ENCODE data around the gene MXRA7.

- TF ChIP-seq TEAD4 (IDR thresholded peaks at IDR 0.05; ENCODE audit: borderline replicate concordance, insufficient read depth) = no peak
- no peak for TF ChIP-seq EP300 (IDR thresholded peaks at IDR 0.05; ENCODE audit: borderline replicate concordance in 1 of 2, low read depth in 1 of 2, low read length in 1 of 2)
- TF ChIP-seq TAF1 (IDR thresholded peaks at IDR 0.05; ENCODE audit: borderline replicate concordance, low read depth, low read length) = no peak
- TF ChIP-seq NFIC (IDR thresholded peaks at IDR 0.05; ENCODE audit: borderline replicate concordance) = no peak
- no peak for TF ChIP-seq CTCF (IDR thresholded peaks at IDR 0.05)
- TF ChIP-seq GABPA (IDR thresholded peaks at IDR 0.05; ENCODE audit: low read depth) = no peak
- TF ChIP-seq, protein P1, sequence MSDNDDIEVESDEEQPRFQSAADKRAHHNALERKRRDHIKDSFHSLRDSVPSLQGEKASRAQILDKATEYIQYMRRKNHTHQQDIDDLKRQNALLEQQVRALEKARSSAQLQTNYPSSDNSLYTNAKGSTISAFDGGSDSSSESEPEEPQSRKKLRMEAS (IDR thresholded peaks at IDR 0.05; ENCODE audit: low read depth) = no peak
- TF ChIP-seq TCF12 (IDR thresholded peaks at IDR 0.05) = no peak
- no peak for TF ChIP-seq CHD2 (IDR thresholded peaks at IDR 0.05; ENCODE audit: low read length, partially characterized antibody)
- TF ChIP-seq POLR2AphosphoS5 (IDR thresholded peaks at IDR 0.05; ENCODE audit: low read depth, low read length) = no peak
- TF ChIP-seq SIN3A (IDR thresholded peaks at IDR 0.05; ENCODE audit: borderline replicate concordance, low read depth, low read length) = no peak
- TF ChIP-seq, protein P2, sequence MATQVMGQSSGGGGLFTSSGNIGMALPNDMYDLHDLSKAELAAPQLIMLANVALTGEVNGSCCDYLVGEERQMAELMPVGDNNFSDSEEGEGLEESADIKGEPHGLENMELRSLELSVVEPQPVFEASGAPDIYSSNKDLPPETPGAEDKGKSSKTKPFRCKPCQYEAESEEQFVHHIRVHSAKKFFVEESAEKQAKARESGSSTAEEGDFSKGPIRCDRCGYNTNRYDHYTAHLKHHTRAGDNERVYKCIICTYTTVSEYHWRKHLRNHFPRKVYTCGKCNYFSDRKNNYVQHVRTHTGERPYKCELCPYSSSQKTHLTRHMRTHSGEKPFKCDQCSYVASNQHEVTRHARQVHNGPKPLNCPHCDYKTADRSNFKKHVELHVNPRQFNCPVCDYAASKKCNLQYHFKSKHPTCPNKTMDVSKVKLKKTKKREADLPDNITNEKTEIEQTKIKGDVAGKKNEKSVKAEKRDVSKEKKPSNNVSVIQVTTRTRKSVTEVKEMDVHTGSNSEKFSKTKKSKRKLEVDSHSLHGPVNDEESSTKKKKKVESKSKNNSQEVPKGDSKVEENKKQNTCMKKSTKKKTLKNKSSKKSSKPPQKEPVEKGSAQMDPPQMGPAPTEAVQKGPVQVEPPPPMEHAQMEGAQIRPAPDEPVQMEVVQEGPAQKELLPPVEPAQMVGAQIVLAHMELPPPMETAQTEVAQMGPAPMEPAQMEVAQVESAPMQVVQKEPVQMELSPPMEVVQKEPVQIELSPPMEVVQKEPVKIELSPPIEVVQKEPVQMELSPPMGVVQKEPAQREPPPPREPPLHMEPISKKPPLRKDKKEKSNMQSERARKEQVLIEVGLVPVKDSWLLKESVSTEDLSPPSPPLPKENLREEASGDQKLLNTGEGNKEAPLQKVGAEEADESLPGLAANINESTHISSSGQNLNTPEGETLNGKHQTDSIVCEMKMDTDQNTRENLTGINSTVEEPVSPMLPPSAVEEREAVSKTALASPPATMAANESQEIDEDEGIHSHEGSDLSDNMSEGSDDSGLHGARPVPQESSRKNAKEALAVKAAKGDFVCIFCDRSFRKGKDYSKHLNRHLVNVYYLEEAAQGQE (IDR thresholded peaks at IDR 0.05; ENCODE audit: low read depth, low read length) = no peak
Measured at GRCh38 chr17:76670020-76670717, 40.6 kb downstream of the MXRA7 start.

All from SK-N-SH (cell line).